Loucy (cell line): ENCODE results near the gene FREM1.

Experiments
- H2AFZ ChIP-seq: fragments of 200-600 bp; sonication (generic); 2 replicates; pipeline ENCODE4 v1.6.0; 2016; ENCODE audit warnings: antibody characterized with exemption, mild to moderate bottlenecking, low read length, moderate library complexity
- H3F3A ChIP-seq: fragments of 200-600 bp; 2 replicates; pipeline ENCODE4 v1.6.0; 2016; ENCODE audit warnings: antibody characterized with exemption, low read depth, mild to moderate bottlenecking
- H3K27me3 ChIP-seq: fragments of 200-600 bp; sonication (generic); 2 replicates; pipeline ENCODE4 v1.6.1; 2014; ENCODE audit warnings: low read length, mild to moderate bottlenecking; ENCODE audit not compliant: insufficient read depth, poor library complexity, severe bottlenecking
- H3K36me3 ChIP-seq: fragments of 200-600 bp; sonication (generic); 2 replicates; pipeline ENCODE4 v1.6.1; 2016; ENCODE audit warnings: low read length; ENCODE audit not compliant: insufficient read depth
- H3K4me1 ChIP-seq: fragments of 200-600 bp; sonication (generic); 2 replicates; pipeline ENCODE4 v1.5.1; 2014; ENCODE audit warnings: low read length, mild to moderate bottlenecking; ENCODE audit not compliant: insufficient read depth, poor library complexity, severe bottlenecking
- H3K4me2 ChIP-seq: fragments of 200-600 bp; sonication (generic); 2 replicates; pipeline ENCODE4 v1.6.0; 2014; ENCODE audit warnings: antibody characterized with exemption, low read length, low read depth, mild to moderate bottlenecking; ENCODE audit not compliant: poor library complexity, severe bottlenecking
- H3K4me3 ChIP-seq: fragments of 200-600 bp; sonication (generic); 2 replicates; pipeline ENCODE4 v1.5.1; 2014; ENCODE audit warnings: low read length, mild to moderate bottlenecking, mixed read lengths; ENCODE audit not compliant: poor library complexity, severe bottlenecking
- H3K79me2 ChIP-seq: fragments of 200-600 bp; sonication (generic); 2 replicates; pipeline ENCODE4 v1.6.1; 2014; ENCODE audit warnings: low read length; ENCODE audit not compliant: insufficient read depth
- H3K9ac ChIP-seq: fragments of 200-600 bp; sonication (generic); 2 replicates; pipeline ENCODE4 v1.6.0; 2014; ENCODE audit warnings: mild to moderate bottlenecking, low read depth, low read length, moderate library complexity; ENCODE audit not compliant: poor library complexity, severe bottlenecking
- H3K9me2 ChIP-seq: fragments of 200-600 bp; sonication (generic); replicated peaks from 2 replicates; pipeline ENCODE4 v1.6.1; 2016; ENCODE audit warnings: low read depth, low read length, mixed read lengths
- H3K9me3 ChIP-seq: fragments of 200-600 bp; sonication (generic); 2 replicates; pipeline ENCODE4 v1.6.1; 2014; ENCODE audit warnings: mild to moderate bottlenecking, antibody characterized with exemption, low read length, low read depth; ENCODE audit not compliant: insufficient read depth
- H4K20me1 ChIP-seq: fragments of 200-600 bp; sonication (generic); 2 replicates; pipeline ENCODE4 v1.6.0; 2014; ENCODE audit warnings: antibody characterized with exemption, low read length, mild to moderate bottlenecking; ENCODE audit not compliant: insufficient read depth, poor library complexity, severe bottlenecking
- CTCF ChIP-seq: fragments of 200-600 bp; sonication (generic); conservative IDR thresholded peaks from 2 replicates; pipeline ENCODE4 v1.5.1; 2014; ENCODE audit warnings: mild to moderate bottlenecking, antibody characterized with exemption, low read length
- EZH2phosphoT487 ChIP-seq: fragments of 200-600 bp; IDR thresholded peaks from 2 replicates; pipeline ENCODE4 v1.6.1; 2018; ENCODE audit warnings: antibody characterized with exemption, mild to moderate bottlenecking, moderate library complexity, borderline replicate concordance

Gene FREM1

GRCh38 chr9:14887149-14887548, 23.1 kb downstream of the FREM1 start:
- H3K9me3 ChIP-seq, result no peaks in the 10 kb centered on the region
- no peak overlapping the region for H3K9ac ChIP-seq
- no peaks in the 10 kb centered on the region for H3K79me2 ChIP-seq
- TF ChIP-seq EZH2phosphoT487 (no peak), CTCF (no peak)
- H3K4me3 ChIP-seq, result no peak overlapping the region
- H2AFZ ChIP-seq, result no peak overlapping the region
- no peaks in the 10 kb centered on the region for H3K4me1 ChIP-seq
- no peaks in the 10 kb centered on the region for H3K9me2 ChIP-seq
- H3K27me3 ChIP-seq, result no peaks in the 10 kb centered on the region
- H3K36me3 ChIP-seq, result no peaks in the 10 kb centered on the region
- no peaks in the 10 kb centered on the region for H4K20me1 ChIP-seq
- H3K4me2 ChIP-seq, result no peak overlapping the region
- no peaks in the 10 kb centered on the region for H3F3A ChIP-seq

- Histone ChIP-seq H3K9me3 (no peaks in the 10 kb centered on the region), H3K79me2 (no peaks in the 10 kb centered on the region), H2AFZ (no peak overlapping the region), H3K4me3 (no peak overlapping the region), H3K4me2 (no peak overlapping the region), H3K27me3 (no peaks in the 10 kb centered on the region), H3K9me2 (no peaks in the 10 kb centered on the region), H3F3A (no peaks in the 10 kb centered on the region), H4K20me1 (no peaks in the 10 kb centered on the region), H3K9ac (no peak overlapping the region), H3K36me3 (no peaks in the 10 kb centered on the region), H3K4me1 (no peaks in the 10 kb centered on the region)
- TF ChIP-seq EZH2phosphoT487, result no peak
- no peak for TF ChIP-seq CTCF
These were observed 26.8 kb downstream of the FREM1 start for GRCh38 chr9:14883310-14883944.

- Histone ChIP-seq H3F3A (no peaks in the 10 kb centered on the region), H3K79me2 (no peaks in the 10 kb centered on the region), H3K9me3 (no peaks in the 10 kb centered on the region)
These were observed 28.1 kb downstream of the FREM1 start for GRCh38 chr9:14882090-14882489.

More at GRCh38 chr9:14882090-14882489, 28.1 kb downstream of the FREM1 start:
- H3K4me1 ChIP-seq, result no peaks in the 10 kb centered on the region
- H3K36me3 ChIP-seq, result no peaks in the 10 kb centered on the region
- H3K27me3 ChIP-seq, result no peaks in the 10 kb centered on the region
- no peak overlapping the region for H3K4me3 ChIP-seq
- no peak overlapping the region for H3K4me2 ChIP-seq
- TF ChIP-seq CTCF, result no peak
- TF ChIP-seq EZH2phosphoT487, result no peak
- no peak overlapping the region for H2AFZ ChIP-seq
- no peak overlapping the region for H3K9ac ChIP-seq
- no peaks in the 10 kb centered on the region for H3K9me2 ChIP-seq
- no peaks in the 10 kb centered on the region for H4K20me1 ChIP-seq
